SHP77 (cell line): Measurements from ENCODE around the gene KLK6.

Source experiments
- DNase-seq, 2 experiments: peaks; one replicate each; lab custom pipeline; 2025; lab: John Stamatoyannopoulos, UW

Gene KLK6

DNA sequence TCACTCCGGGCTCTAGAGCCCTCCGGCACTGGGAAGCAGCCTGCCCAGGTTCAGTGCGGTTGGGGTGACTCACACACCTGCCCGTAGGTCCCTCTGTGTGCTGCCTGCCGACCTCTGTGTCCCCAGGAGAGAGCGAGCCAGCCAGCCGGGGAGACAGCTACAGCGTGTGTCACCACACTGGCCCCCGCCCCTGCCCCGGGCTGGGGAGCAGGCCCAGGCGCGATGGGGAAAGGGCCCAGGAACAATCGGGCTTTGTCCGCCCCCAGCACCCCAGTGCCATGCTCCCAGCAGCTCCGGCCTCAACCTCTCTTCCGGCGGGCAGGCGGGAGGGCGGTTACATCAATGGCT lies at the start of gene KLK6:
KLK6 (minus strand) TSS at position 179 of the 348 bp plus-strand sequence. CDS start 1,487 bp downstream, outside the sequence.
- DNase-seq = no peak

GRCh38 chr19:51018745-51019543 lies 49.6 kb upstream of the KLK6 start:
- no peak for DNase-seq

DNA sequence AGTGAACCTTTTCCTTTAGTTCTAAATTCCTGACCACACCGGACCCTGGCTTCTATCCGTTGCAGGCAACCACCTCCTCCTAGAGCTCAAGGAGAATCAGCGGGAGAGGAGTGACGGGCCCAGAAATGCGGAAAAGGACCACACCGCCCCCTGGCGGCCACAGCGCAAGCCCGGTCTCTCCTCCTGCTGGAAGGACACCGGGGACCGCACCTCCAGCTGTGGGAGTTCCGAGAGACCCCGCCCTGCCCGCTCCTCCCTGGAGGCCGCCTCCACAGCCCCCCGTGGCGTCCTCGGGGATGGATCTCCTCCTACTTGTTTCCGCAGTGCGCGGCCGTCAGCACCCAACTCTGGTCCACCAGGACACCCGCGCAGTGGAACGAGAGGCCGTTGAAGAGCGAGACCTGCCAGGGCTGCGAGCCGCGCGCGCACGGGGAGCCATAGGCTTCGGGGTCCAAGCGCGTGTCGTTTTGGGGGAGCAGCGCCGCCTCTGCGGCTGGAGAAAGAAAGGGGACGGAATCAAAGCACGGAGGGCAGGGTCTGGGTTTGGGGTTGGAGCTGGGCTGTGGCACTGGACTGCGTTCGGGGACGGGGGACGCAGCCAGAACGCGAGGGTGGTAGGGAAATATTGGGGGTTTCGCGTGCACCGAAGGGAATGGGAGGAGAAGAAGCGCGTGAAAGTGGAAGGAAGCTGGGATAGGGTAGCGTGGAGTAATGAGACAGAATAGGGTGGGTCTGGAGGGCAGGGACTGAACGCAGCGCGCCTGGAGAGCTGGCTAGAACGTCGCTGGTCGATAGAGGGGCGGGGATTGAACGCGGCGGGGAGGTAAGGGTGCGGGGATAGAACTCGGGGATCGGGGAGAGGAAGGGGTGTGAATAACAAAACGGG lies 47.6 kb upstream of the KLK6 start:
- DNase-seq = peak; percentile 27 to 31

- DNase-seq = no peak
Measured at GRCh38 chr19:51015691-51016267, 46.4 kb upstream of the KLK6 start.

DNA sequence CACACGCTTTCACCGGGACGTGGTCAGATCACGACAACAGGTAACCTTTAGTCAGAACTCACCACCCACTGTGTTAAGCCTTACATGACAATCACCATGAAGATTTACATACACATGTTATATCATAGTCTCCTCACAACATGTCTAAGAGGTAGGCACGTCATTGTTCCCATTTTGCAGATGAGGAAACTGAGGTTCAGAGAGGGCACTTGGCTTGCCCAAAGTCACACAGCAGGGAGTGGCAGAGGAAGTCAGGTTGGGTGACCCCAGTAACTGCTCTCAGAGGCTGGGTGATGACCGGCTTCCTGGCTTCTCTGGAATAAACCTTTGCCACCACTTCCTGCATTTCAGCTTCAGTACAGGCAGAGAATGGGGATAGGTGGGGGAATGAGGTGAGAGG lies 44.9 kb upstream of the KLK6 start:
- DNase-seq = no peak

DNA sequence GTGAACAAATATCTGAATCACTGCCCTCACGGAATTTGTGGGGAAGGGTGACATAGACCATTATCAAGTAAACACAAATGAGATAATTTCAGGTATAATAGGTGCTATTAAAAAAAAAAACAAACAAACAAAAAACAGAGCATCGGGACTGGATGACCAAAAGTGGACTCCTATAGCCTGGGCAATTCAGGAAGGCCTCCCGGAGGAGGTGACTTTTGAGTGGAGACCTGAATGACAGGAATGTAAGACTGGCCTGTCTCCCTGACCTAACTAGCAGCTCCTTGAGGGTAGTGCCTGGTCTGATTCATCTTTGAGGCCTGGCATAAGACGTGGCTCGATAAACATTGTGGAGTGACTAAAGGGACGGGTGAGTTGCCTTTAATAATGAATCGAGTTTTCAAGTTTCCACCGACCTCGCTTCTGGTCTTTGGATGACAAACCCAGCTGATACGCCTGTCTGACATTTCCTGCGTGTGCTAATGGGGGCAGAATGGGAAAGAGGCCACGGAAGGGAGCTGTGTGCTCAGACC lies 43.3 kb upstream of the KLK6 start:
- DNase-seq = no peak

DNA sequence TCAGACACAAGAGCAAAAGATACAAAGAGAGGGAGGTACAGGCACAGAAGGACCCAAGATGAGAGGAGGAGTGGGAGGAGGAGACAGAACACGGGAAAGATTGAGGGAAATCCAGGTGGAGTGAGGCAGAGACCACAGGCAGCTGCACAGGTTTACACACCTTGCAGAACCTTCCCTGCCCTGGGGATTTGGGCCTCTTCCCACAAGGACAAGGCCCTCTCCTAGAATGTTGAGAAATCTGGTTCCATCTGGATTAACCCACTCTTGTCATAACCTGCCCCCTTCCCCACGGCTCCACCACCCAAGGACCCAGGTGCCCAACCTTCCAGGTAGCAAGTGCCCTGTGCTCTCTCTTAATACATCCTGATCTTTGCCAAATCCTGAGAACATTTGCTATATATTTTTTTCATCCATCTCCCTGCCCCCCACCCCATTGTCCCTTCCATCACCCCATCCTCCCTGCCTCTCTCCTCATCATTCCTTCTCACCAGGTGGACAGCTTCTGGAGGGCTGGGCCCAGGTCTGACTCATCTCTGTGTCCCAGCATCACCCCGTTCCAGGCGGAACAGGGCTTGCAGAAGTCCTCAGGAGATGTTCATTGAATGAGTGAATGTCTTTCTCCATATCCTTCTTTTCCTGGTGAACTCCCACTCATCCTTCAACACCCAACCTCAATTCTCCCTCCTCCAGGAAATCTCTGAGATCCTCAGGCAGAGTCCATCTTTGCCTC lies 40.8 kb upstream of the KLK6 start:
- DNase-seq = no peak

DNA sequence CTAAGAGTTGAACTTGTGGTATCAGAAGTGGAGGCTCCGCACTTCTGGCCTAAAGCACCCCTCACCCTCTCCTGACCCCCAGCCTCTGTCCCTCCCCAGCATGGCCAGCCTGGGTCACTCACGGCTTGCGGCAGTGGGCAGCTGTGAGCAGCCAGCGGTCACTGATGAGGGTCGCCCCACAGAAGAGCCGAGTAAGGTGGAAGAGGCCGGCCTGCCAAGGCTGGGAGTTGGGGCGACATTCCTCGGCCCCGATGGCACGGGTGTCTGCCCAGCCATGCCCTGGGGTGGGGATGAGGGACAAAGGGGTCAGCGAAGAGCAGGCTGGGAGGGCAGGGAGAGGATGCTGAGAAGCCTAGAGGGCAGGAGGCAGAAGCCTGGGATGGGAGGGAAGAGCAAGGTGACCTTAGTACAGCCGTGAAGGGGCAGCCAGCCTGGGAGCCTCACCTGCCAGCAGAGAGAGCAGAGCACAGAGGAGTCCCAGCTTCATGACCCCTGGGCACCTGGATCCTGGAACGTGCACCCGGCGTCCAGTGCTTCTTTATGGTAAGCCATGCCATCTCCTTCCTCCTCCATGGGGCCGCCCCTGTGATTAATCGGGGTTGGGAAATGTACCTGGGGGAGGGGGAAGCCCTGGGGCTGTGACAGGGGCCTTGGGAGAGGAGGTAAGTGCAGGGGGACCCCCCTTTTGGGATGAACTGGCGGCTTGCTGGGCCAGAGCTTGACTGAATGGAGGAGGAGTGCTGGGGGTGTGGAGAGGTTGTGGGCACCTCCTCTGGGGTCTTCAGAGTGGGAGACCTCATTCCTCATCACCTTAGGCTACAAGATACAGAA lies 39.9 kb upstream of the KLK6 start:
- DNase-seq = no peak

GRCh38 chr19:51007488-51007887 lies 38.1 kb upstream of the KLK6 start:
- DNase-seq = no peak

- DNase-seq = no peak
Measured at GRCh38 chr19:51006406-51006805, 37.0 kb upstream of the KLK6 start.

DNA sequence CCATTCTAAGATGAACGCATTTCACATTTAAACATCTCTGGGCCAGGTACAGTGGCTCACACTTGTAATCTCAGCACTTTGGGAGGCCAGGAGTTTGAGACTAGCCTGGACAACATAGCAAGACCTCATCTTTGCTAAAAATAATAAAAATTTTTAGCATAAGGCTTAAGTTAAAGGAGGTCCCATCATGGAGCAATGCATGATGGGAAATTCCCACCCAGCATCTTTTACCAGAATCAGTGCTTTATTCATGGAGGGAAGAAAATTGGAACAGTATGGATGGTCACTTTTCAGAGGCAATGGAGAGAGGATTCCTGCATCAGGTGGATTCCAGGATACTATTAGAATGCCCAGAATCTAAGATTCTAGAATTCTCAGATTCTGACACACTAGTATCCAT lies 35.9 kb upstream of the KLK6 start:
- no peak for DNase-seq

GRCh38 chr19:51003316-51003715 lies 33.9 kb upstream of the KLK6 start:
- no peak for DNase-seq

DNA sequence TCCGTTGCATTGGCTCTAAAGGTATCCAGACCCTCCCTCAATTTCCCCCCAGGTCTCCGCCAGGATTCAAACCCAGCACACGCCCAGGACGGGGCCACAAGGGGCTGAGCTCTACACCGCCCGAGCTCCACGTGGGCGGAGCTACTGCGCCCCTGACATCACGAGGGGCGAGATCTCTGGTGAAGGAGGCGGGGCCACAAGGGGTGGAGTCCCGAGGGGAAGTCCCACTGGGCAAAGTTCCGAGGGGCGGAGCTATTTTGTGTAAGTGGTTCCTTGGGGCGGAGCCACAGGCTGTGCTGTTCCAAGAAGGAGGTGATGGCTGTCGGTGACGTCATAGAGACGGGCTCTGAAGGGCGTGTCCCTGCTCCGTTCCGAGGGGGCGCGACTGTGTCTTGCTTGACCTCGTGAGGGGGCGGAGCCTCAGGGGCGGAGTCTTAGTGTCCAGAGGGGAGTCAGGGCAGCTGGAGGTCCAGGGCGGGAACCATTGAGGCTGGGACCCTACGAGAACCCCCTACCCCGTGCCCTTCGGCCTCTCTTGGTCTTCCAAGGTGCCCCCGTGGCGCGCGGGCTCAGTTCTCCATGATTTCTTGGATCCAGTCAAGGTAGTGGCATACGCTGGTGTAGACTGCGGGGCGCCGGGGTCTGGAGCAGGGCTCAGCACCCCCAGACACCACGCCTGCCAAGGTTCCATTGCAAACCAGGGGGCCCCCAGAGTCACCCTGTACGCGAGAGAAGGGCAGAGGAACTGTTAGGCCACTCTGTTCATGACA lies 33.3 kb upstream of the KLK6 start:
- DNase-seq = no peak

GRCh38 chr19:51002089-51002532 lies 32.7 kb upstream of the KLK6 start:
- no peak for DNase-seq

DNA sequence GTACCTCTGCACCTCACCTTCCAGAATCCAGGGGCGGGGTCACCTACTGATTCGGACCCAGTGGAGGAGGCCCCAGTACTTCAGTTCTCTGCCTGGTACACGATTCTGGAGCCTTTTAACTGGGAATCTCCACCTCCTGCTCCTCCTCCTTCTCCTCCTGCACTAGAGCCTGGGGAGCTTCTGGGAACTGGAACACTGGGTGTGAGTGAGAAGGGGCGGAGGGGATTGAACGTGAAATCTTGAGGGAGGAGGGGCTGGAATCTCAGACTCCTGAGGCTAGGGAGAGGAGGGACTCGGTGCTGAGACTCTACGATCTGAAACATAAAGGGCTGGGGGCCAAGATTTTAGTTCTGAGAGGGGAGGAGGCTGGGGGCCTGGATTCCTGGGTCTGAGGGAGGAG lies 32.1 kb upstream of the KLK6 start, which contains the start of gene KLK8:
KLK8 (minus strand) TSS at position 90 of the 400 bp plus-strand sequence. CDS start 437 bp downstream, outside the sequence.
- no peak for DNase-seq

GRCh38 chr19:51000981-51001380 lies 31.6 kb upstream of the KLK6 start:
- DNase-seq = no peak

DNA sequence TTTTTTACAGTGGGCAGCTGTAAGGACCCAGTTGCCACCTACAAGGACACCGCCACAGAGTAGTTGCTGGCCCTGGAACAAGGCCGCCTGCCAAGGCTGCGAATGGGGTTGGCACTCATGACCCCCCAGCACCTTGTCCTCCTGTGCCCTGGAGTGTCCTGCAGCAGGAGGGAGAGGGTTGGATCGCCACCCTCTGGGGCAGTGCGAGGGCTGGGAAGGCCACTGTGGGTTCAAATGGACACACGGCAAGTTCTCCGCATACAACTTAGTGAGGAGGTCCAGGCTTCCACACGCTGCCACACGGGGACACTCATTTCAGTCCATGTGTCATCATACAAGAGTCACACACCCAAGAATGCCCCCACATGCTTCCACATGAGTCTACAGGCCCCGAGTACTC lies 31.0 kb upstream of the KLK6 start:
- DNase-seq = no peak

DNA sequence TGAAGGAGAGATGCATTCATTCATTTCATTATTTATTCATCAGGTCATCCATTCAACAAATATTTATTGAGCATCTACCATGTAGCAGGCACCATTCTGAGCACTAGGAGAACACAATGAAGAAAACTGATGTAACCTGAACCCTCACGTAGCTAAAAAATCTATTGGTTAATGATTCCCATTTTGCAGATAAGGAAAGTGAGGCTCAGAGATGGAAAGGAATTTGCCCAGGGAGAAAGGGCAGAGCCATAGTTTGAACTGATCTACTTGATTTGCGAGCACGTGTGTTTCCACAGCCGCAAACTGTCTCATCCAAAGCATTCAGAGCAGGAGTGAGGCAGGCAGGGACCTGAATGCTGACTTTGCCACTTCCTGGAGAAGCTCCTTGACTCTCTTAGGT lies 29.3 kb upstream of the KLK6 start:
- no peak for DNase-seq

GRCh38 chr19:50998061-50998460 lies 28.7 kb upstream of the KLK6 start:
- no peak for DNase-seq

- no peak for DNase-seq
Measured at GRCh38 chr19:50994129-50994528, 24.7 kb upstream of the KLK6 start.
